HG02885 (cell line): ENCODE measurements around the gene THEMIS2.

ENCODE experiments used
- ATAC-seq: cut with Tn5 transposase; IDR thresholded peaks from one replicate; pipeline ENCODE4 v1.9.1; 2021; ENCODE audit warnings: mild to moderate bottlenecking; ENCODE audit not compliant: unreplicated experiment, poor library complexity

THEMIS2 gene

GRCh38 chr1:27884006-27884954 is 11.9 kb downstream of the THEMIS2 start:
- ATAC-seq: peak; percentile 35

- ATAC-seq: no peak
Measured at GRCh38 chr1:27885114-27885528, 12.8 kb downstream of the THEMIS2 start.

GRCh38 chr1:27885621-27886352 is 13.4 kb downstream of the THEMIS2 start:
- ATAC-seq: no peak

GRCh38 chr1:27886353-27886679 is 14.0 kb downstream of the THEMIS2 start:
- ATAC-seq: no peak

GRCh38 chr1:27886744-27887143 is 14.4 kb downstream of the THEMIS2 start:
- ATAC-seq: no peak

- ATAC-seq: no peak
Measured at GRCh38 chr1:27887215-27888021, 15.1 kb downstream of the THEMIS2 start.

GRCh38 chr1:27889506-27889905 is 17.2 kb downstream of the THEMIS2 start:
- no peak for ATAC-seq

- peak; percentile 47 for ATAC-seq
Measured at GRCh38 chr1:27891196-27891889, 19.0 kb downstream of the THEMIS2 start.

- no peak for ATAC-seq
Measured at GRCh38 chr1:27894521-27894920, 22.2 kb downstream of the THEMIS2 start.

GRCh38 chr1:27906759-27907158 is 34.4 kb downstream of the THEMIS2 start:
- no peak for ATAC-seq

- no peak for ATAC-seq
Measured at GRCh38 chr1:27912429-27912828, 40.1 kb downstream of the THEMIS2 start.

GRCh38 chr1:27915082-27915575 is 42.8 kb downstream of the THEMIS2 start:
- no peak for ATAC-seq

GRCh38 chr1:27922272-27922671 is 49.9 kb downstream of the THEMIS2 start:
- ATAC-seq: no peak

GRCh38 chr1:27928216-27928954 is 56.0 kb downstream of the THEMIS2 start:
- no peak for ATAC-seq

- no peak for ATAC-seq
Measured at GRCh38 chr1:27931184-27931583, 58.8 kb downstream of the THEMIS2 start.

GRCh38 chr1:27931759-27932158 is 59.4 kb downstream of the THEMIS2 start:
- ATAC-seq: no peak

- ATAC-seq: no peak
Measured at GRCh38 chr1:27934818-27935549, 62.6 kb downstream of the THEMIS2 start, which contains the start of gene SMPDL3B. Gene SMPDL3B, plus strand, starts transcription at chr1:27935000. Its CDS starts 184 bp downstream, at chr1:27935184.

- ATAC-seq: no peak
Measured at GRCh38 chr1:27935721-27936120, 63.4 kb downstream of the THEMIS2 start.
